ENCODE measurements around the gene RASGRF1.

DNA sequence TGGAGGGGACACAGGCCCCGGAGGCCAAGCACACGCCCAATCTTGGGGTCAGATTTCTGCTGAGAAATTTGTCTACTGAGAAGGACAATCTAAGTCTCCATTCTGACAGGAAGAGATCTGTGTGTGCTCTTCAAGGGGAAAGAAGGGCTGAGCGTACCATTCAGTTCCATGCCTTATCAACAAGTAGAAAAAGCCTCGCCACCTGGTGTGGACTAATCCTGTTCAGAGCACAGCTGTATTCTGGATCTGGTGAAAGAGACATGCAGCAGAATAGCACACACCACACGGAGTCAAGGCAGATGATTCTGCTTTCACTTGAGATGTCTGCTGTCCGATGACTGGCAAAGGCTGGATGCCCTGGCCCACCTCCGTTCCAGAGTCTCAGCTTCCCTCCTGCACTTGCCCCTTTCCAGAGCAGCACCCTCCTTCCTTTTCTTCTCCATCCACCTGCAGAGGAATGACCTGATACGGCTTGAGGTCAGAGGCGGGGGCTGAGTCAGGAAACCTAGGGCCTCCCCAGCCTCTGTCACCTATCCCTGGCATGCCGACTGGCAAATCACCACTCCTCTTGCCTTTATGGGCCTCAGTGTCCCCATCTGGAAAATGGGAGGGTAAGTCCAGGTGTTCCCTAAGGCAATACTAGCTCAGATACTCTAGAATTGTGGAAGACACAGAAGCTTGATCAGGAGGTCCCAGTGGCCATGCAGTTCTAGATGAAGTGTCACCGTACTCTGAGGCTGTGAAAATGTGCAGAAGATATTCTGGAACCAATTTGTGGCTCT is 108.9 kb downstream of the RASGRF1 start:
- TF ChIP-seq CTCF (conservative IDR thresholded peaks at IDR 0.05; ENCODE audit: low read depth in 2 of 2): no peak
- TF ChIP-seq EZH2phosphoT487 (IDR thresholded peaks at IDR 0.05; ENCODE audit: unreplicated experiment): no peak
- TF ChIP-seq, protein P1, sequence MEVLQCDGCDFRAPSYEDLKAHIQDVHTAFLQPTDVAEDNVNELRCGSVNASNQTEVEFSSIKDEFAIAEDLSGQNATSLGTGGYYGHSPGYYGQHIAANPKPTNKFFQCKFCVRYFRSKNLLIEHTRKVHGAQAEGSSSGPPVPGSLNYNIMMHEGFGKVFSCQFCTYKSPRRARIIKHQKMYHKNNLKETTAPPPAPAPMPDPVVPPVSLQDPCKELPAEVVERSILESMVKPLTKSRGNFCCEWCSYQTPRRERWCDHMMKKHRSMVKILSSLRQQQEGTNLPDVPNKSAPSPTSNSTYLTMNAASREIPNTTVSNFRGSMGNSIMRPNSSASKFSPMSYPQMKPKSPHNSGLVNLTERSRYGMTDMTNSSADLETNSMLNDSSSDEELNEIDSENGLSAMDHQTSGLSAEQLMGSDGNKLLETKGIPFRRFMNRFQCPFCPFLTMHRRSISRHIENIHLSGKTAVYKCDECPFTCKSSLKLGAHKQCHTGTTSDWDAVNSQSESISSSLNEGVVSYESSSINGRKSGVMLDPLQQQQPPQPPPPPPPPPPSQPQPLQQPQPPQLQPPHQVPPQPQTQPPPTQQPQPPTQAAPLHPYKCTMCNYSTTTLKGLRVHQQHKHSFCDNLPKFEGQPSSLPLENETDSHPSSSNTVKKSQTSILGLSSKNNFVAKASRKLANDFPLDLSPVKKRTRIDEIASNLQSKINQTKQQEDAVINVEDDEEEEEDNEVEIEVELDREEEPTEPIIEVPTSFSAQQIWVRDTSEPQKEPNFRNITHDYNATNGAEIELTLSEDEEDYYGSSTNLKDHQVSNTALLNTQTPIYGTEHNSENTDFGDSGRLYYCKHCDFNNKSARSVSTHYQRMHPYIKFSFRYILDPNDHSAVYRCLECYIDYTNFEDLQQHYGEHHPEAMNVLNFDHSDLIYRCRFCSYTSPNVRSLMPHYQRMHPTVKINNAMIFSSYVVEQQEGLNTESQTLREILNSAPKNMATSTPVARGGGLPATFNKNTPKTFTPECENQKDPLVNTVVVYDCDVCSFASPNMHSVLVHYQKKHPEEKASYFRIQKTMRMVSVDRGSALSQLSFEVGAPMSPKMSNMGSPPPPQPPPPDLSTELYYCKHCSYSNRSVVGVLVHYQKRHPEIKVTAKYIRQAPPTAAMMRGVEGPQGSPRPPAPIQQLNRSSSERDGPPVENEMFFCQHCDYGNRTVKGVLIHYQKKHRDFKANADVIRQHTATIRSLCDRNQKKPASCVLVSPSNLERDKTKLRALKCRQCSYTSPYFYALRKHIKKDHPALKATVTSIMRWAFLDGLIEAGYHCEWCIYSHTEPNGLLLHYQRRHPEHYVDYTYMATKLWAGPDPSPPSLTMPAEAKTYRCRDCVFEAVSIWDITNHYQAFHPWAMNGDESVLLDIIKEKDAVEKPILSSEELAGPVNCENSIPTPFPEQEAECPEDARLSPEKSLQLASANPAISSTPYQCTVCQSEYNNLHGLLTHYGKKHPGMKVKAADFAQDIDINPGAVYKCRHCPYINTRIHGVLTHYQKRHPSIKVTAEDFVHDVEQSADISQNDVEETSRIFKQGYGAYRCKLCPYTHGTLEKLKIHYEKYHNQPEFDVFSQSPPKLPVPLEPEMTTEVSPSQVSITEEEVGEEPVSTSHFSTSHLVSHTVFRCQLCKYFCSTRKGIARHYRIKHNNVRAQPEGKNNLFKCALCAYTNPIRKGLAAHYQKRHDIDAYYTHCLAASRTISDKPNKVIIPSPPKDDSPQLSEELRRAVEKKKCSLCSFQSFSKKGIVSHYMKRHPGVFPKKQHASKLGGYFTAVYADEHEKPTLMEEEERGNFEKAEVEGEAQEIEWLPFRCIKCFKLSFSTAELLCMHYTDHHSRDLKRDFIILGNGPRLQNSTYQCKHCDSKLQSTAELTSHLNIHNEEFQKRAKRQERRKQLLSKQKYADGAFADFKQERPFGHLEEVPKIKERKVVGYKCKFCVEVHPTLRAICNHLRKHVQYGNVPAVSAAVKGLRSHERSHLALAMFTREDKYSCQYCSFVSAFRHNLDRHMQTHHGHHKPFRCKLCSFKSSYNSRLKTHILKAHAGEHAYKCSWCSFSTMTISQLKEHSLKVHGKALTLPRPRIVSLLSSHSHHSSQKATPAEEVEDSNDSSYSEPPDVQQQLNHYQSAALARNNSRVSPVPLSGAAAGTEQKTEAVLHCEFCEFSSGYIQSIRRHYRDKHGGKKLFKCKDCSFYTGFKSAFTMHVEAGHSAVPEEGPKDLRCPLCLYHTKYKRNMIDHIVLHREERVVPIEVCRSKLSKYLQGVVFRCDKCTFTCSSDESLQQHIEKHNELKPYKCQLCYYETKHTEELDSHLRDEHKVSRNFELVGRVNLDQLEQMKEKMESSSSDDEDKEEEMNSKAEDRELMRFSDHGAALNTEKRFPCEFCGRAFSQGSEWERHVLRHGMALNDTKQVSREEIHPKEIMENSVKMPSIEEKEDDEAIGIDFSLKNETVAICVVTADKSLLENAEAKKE (CRISPR knock-in tag; IDR thresholded peaks at IDR 0.05): no peak
- TF ChIP-seq EZH2 (IDR thresholded peaks at IDR 0.05; ENCODE audit: low read depth, unreplicated experiment): no peak
- TF ChIP-seq, protein P2, sequence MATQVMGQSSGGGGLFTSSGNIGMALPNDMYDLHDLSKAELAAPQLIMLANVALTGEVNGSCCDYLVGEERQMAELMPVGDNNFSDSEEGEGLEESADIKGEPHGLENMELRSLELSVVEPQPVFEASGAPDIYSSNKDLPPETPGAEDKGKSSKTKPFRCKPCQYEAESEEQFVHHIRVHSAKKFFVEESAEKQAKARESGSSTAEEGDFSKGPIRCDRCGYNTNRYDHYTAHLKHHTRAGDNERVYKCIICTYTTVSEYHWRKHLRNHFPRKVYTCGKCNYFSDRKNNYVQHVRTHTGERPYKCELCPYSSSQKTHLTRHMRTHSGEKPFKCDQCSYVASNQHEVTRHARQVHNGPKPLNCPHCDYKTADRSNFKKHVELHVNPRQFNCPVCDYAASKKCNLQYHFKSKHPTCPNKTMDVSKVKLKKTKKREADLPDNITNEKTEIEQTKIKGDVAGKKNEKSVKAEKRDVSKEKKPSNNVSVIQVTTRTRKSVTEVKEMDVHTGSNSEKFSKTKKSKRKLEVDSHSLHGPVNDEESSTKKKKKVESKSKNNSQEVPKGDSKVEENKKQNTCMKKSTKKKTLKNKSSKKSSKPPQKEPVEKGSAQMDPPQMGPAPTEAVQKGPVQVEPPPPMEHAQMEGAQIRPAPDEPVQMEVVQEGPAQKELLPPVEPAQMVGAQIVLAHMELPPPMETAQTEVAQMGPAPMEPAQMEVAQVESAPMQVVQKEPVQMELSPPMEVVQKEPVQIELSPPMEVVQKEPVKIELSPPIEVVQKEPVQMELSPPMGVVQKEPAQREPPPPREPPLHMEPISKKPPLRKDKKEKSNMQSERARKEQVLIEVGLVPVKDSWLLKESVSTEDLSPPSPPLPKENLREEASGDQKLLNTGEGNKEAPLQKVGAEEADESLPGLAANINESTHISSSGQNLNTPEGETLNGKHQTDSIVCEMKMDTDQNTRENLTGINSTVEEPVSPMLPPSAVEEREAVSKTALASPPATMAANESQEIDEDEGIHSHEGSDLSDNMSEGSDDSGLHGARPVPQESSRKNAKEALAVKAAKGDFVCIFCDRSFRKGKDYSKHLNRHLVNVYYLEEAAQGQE (IDR thresholded peaks at IDR 0.05; ENCODE audit: unreplicated experiment): no peak
- no peak for TF ChIP-seq JUNB (IDR thresholded peaks at IDR 0.05; ENCODE audit: unreplicated experiment)
- no peak for TF ChIP-seq POLR2AphosphoS5 (IDR thresholded peaks at IDR 0.05; ENCODE audit: low read depth)
- TF ChIP-seq NANOG (IDR thresholded peaks at IDR 0.05; ENCODE audit: borderline replicate concordance): no peak

All from GM23338 (cell line).